Measurements from ENCODE around the gene OR2F1. TPM values are rescaled to one million over a fixed set of nuclear protein-coding genes. Genes with fewer than 3 reads are reported as not detected.

The OR2F1 gene
- total RNA-seq, 1 experiment from 2014 or later, result not detected

GRCh38 chr7:143987513-143987912 lies 32.9 kb downstream of the OR2F1 start:
- intact Hi-C loops (cut with micrococcal nuclease), result no loop called here
- no peak for ATAC-seq
- TF ChIP-seq CTCF (conservative IDR thresholded peaks at IDR 0.05; ENCODE audit: low read depth, low read length) (no peak), EZH2 (IDR thresholded peaks at IDR 0.05; ENCODE audit: low read length, unreplicated experiment) (no peak), EZH2phosphoT487 (IDR thresholded peaks at IDR 0.05; ENCODE audit: borderline replicate concordance, low read length) (no peak)
- ChIA-PET POLR2A (ENCODE audit: unreplicated experiment) (no interaction called here), CTCF (no interaction called here)
- H4K20me1 ChIP-seq (ENCODE audit: low read length), result no peaks in the 10 kb centered on the region
- no peaks in the 10 kb centered on the region for H3F3A ChIP-seq (ENCODE audit: low read length, unreplicated experiment)
- H3K4me1 ChIP-seq (ENCODE audit: insufficient read depth, low read length), result 0 out of 2 replicates have a peak, but pooled peaks cover 6% of the 10 kb centered on the region
- H3K79me2 ChIP-seq (ENCODE audit: low read length), result no peaks in the 10 kb centered on the region
- H3K9me3 ChIP-seq (ENCODE audit: low read length), result no peaks in the 10 kb centered on the region
- no peaks in the 10 kb centered on the region for H3K36me3 ChIP-seq (ENCODE audit: low read depth, low read length)
- no peak overlapping the region for H2AFZ ChIP-seq (ENCODE audit: low read length)
- H3K9ac ChIP-seq (ENCODE audit: low read length), result no peak overlapping the region
- no peak overlapping the region for H3K4me3 ChIP-seq (ENCODE audit: low read length)
- no peak overlapping the region for H3K27ac ChIP-seq (ENCODE audit: low read length)
- no peaks in the 10 kb centered on the region for H3K9me2 ChIP-seq (replicated peaks; ENCODE audit: low read length)
- no TSS peak for BruUV-seq (replicated peaks)
- no peaks in the 10 kb centered on the region for H3K27me3 ChIP-seq (ENCODE audit: low read length)
- DNase-seq, result no peak
- no peak overlapping the region for H3K4me2 ChIP-seq (ENCODE audit: low read length)

- H3K9me3 ChIP-seq (ENCODE audit: low read length), result no peaks in the 10 kb centered on the region
- DNase-seq (no peak), ATAC-seq (peak; percentile 68)
- BruUV-seq (replicated peaks), result no TSS peak
- ChIA-PET POLR2A (ENCODE audit: unreplicated experiment) (no interaction called here), CTCF (no interaction called here)
- no peak overlapping the region for H3K4me2 ChIP-seq (ENCODE audit: low read length)
- no peak overlapping the region for H3K9ac ChIP-seq (ENCODE audit: low read length)
- H3F3A ChIP-seq (ENCODE audit: low read length, unreplicated experiment), result no peaks in the 10 kb centered on the region
- no peaks in the 10 kb centered on the region for H3K79me2 ChIP-seq (ENCODE audit: low read length)
- intact Hi-C loops (cut with micrococcal nuclease), result no loop called here
- no peaks in the 10 kb centered on the region for H3K9me2 ChIP-seq (replicated peaks; ENCODE audit: low read length)
- H3K27ac ChIP-seq (ENCODE audit: low read length), result no peak overlapping the region
- 0 out of 2 replicates have a peak, but pooled peaks cover 6% of the 10 kb centered on the region for H3K4me1 ChIP-seq (ENCODE audit: insufficient read depth, low read length)
- H3K27me3 ChIP-seq (ENCODE audit: low read length), result no peaks in the 10 kb centered on the region
- H4K20me1 ChIP-seq (ENCODE audit: low read length), result no peaks in the 10 kb centered on the region
- no peak overlapping the region for H2AFZ ChIP-seq (ENCODE audit: low read length)
- TF ChIP-seq EZH2phosphoT487 (IDR thresholded peaks at IDR 0.05; ENCODE audit: borderline replicate concordance, low read length) (no peak), CTCF (conservative IDR thresholded peaks at IDR 0.05; ENCODE audit: low read depth, low read length) (no peak), EZH2 (IDR thresholded peaks at IDR 0.05; ENCODE audit: low read length, unreplicated experiment) (no peak)
- no peak overlapping the region for H3K4me3 ChIP-seq (ENCODE audit: low read length)
- H3K36me3 ChIP-seq (ENCODE audit: low read depth, low read length), result no peaks in the 10 kb centered on the region
Observed at GRCh38 chr7:143988976-143989745, 34.5 kb downstream of the OR2F1 start.

GRCh38 chr7:143992670-143993069 lies 38.0 kb downstream of the OR2F1 start:
- intact Hi-C loops (cut with micrococcal nuclease), result no loop called here
- CTCF ChIA-PET, result no interaction called here

More at GRCh38 chr7:143992670-143993069, 38.0 kb downstream of the OR2F1 start:
- Histone ChIP-seq H4K20me1 (ENCODE audit: low read length) (no peaks in the 10 kb centered on the region), H3K9ac (ENCODE audit: low read length) (no peak overlapping the region), H3K9me3 (ENCODE audit: low read length) (no peaks in the 10 kb centered on the region), H3K4me1 (ENCODE audit: insufficient read depth, low read length) (no peaks in the 10 kb centered on the region), H3K4me3 (ENCODE audit: low read length) (no peak overlapping the region), H3K36me3 (ENCODE audit: low read depth, low read length) (no peaks in the 10 kb centered on the region), H3F3A (ENCODE audit: low read length, unreplicated experiment) (no peaks in the 10 kb centered on the region), H3K79me2 (ENCODE audit: low read length) (no peaks in the 10 kb centered on the region), H2AFZ (ENCODE audit: low read length) (no peak overlapping the region), H3K4me2 (ENCODE audit: low read length) (no peak overlapping the region), H3K9me2 (replicated peaks; ENCODE audit: low read length) (no peaks in the 10 kb centered on the region), H3K27me3 (ENCODE audit: low read length) (no peaks in the 10 kb centered on the region), H3K27ac (ENCODE audit: low read length) (no peak overlapping the region)
- DNase-seq (no peak), ATAC-seq (no peak)
- POLR2A ChIA-PET (ENCODE audit: unreplicated experiment), result no interaction called here
- no peak for TF ChIP-seq EZH2phosphoT487 (IDR thresholded peaks at IDR 0.05; ENCODE audit: borderline replicate concordance, low read length)
- TF ChIP-seq EZH2 (IDR thresholded peaks at IDR 0.05; ENCODE audit: low read length, unreplicated experiment), result no peak
- TF ChIP-seq CTCF (conservative IDR thresholded peaks at IDR 0.05; ENCODE audit: low read depth, low read length), result no peak
- BruUV-seq (replicated peaks), result no TSS peak

All from PC-3 (cell line).